IPS-15b (cell line): ENCODE measurements around the gene LIPA.
"Not testable (repeated sequence)": the region's sequence is repeated elsewhere in the genome, so short reads cannot be mapped to it uniquely, and the experiment has no call there.

Experiments
- H3K27me3 ChIP-seq: one replicate; pipeline ENCODE4 v1.6.1; 2013; ENCODE audit warnings: low read length; ENCODE audit not compliant: control insufficient read depth, insufficient read depth
- H3K36me3 ChIP-seq: one replicate; pipeline ENCODE4 v1.6.1; 2013; ENCODE audit warnings: low read length; ENCODE audit not compliant: control insufficient read depth, insufficient read depth
- H3K4me1 ChIP-seq: one replicate; pipeline ENCODE4 v1.6.1; 2013; ENCODE audit warnings: mild to moderate bottlenecking, low read length; ENCODE audit not compliant: control insufficient read depth, insufficient read depth
- H3K4me3 ChIP-seq: one replicate; pipeline ENCODE4 v1.5.1; 2013; ENCODE audit warnings: low read depth, low read length
- H3K9ac ChIP-seq: one replicate; pipeline ENCODE4 v1.6.1; 2013; ENCODE audit warnings: low read depth, mild to moderate bottlenecking, low read length
- H3K9me3 ChIP-seq: one replicate; pipeline ENCODE4 v1.6.1; 2013; ENCODE audit warnings: mild to moderate bottlenecking, low read length; ENCODE audit not compliant: control insufficient read depth, insufficient read depth

The LIPA gene

GRCh38 chr10:89252225-89252585 lies 630 bp upstream of the LIPA start:
- Histone ChIP-seq H3K9ac (no peak overlapping the region), H3K36me3 (no peaks in the 10 kb centered on the region), H3K27me3 (peaks cover 8% of the 10 kb centered on the region), H3K4me3 (no peak overlapping the region), H3K4me1 (no peaks in the 10 kb centered on the region), H3K9me3 (no peaks in the 10 kb centered on the region)

- Histone ChIP-seq H3K9ac (no peak overlapping the region), H3K36me3 (no peaks in the 10 kb centered on the region), H3K9me3 (no peaks in the 10 kb centered on the region), H3K4me1 (no peaks in the 10 kb centered on the region), H3K27me3 (peaks cover 8% of the 10 kb centered on the region), H3K4me3 (peak overlapping the region; percentile 74)
Observed at GRCh38 chr10:89250865-89251408, 638 bp downstream of the LIPA start.

- no peak overlapping the region for H3K4me3 ChIP-seq
- no peaks in the 10 kb centered on the region for H3K9me3 ChIP-seq
- H3K9ac ChIP-seq = no peak overlapping the region
- peaks cover 8% of the 10 kb centered on the region for H3K27me3 ChIP-seq
- no peaks in the 10 kb centered on the region for H3K36me3 ChIP-seq
- H3K4me1 ChIP-seq = no peaks in the 10 kb centered on the region
Observed at GRCh38 chr10:89248990-89249389, 2.6 kb downstream of the LIPA start.

- H3K27me3 ChIP-seq, H3K9me3 ChIP-seq, H3K4me3 ChIP-seq, H3K4me1 ChIP-seq, H3K9ac ChIP-seq, H3K36me3 ChIP-seq: not testable (repeated sequence)
Observed at GRCh38 chr10:89247623-89248022, 4.0 kb downstream of the LIPA start.

- Histone ChIP-seq H3K4me3 (no peak overlapping the region), H3K36me3 (no peaks in the 10 kb centered on the region), H3K4me1 (peaks cover 11% of the 10 kb centered on the region), H3K9ac (no peak overlapping the region), H3K27me3 (peaks cover 4% of the 10 kb centered on the region), H3K9me3 (no peaks in the 10 kb centered on the region)
Observed at GRCh38 chr10:89245802-89246201, 5.8 kb downstream of the LIPA start.

- Histone ChIP-seq H3K9me3 (no peaks in the 10 kb centered on the region), H3K9ac (no peak overlapping the region), H3K36me3 (no peaks in the 10 kb centered on the region), H3K27me3 (no peaks in the 10 kb centered on the region), H3K4me3 (no peak overlapping the region), H3K4me1 (peaks cover 11% of the 10 kb centered on the region)
Observed at GRCh38 chr10:89242840-89243568, 8.6 kb downstream of the LIPA start.

- Histone ChIP-seq H3K4me1 (peaks cover 11% of the 10 kb centered on the region), H3K36me3 (no peaks in the 10 kb centered on the region), H3K4me3 (no peak overlapping the region), H3K27me3 (no peaks in the 10 kb centered on the region), H3K9ac (no peak overlapping the region), H3K9me3 (no peaks in the 10 kb centered on the region)
Observed at GRCh38 chr10:89242345-89242684, 9.3 kb downstream of the LIPA start.

GRCh38 chr10:89241486-89242344 lies 9.9 kb downstream of the LIPA start:
- no peak overlapping the region for H3K4me3 ChIP-seq
- H3K4me1 ChIP-seq = peaks cover 11% of the 10 kb centered on the region
- no peaks in the 10 kb centered on the region for H3K9me3 ChIP-seq
- H3K9ac ChIP-seq = no peak overlapping the region
- no peaks in the 10 kb centered on the region for H3K36me3 ChIP-seq
- no peaks in the 10 kb centered on the region for H3K27me3 ChIP-seq

- Histone ChIP-seq H3K4me3 (no peak overlapping the region), H3K4me1 (peaks cover 11% of the 10 kb centered on the region), H3K9me3 (no peaks in the 10 kb centered on the region), H3K36me3 (no peaks in the 10 kb centered on the region), H3K9ac (no peak overlapping the region), H3K27me3 (no peaks in the 10 kb centered on the region)
Observed at GRCh38 chr10:89241026-89241425, 10.5 kb downstream of the LIPA start.

- peaks cover 11% of the 10 kb centered on the region for H3K4me1 ChIP-seq
- no peaks in the 10 kb centered on the region for H3K27me3 ChIP-seq
- H3K36me3 ChIP-seq = no peaks in the 10 kb centered on the region
- no peak overlapping the region for H3K4me3 ChIP-seq
- no peak overlapping the region for H3K9ac ChIP-seq
- no peaks in the 10 kb centered on the region for H3K9me3 ChIP-seq
Observed at GRCh38 chr10:89240519-89240918, 11.1 kb downstream of the LIPA start.

- Histone ChIP-seq H3K27me3 (no peaks in the 10 kb centered on the region), H3K4me1 (peaks cover 11% of the 10 kb centered on the region), H3K9ac (no peak overlapping the region), H3K9me3 (no peaks in the 10 kb centered on the region), H3K36me3 (no peaks in the 10 kb centered on the region), H3K4me3 (no peak overlapping the region)
Observed at GRCh38 chr10:89238956-89239644, 12.5 kb downstream of the LIPA start.
